ENCODE measurements around the gene CPPED1. TPM values are rescaled to one million over a fixed set of nuclear protein-coding genes. Genes with fewer than 3 reads are reported as not detected.

The CPPED1 gene
- total and polyA plus RNA-seq, 7 donors = 2.7 to 6.1 (median 3.5) TPM

DNA sequence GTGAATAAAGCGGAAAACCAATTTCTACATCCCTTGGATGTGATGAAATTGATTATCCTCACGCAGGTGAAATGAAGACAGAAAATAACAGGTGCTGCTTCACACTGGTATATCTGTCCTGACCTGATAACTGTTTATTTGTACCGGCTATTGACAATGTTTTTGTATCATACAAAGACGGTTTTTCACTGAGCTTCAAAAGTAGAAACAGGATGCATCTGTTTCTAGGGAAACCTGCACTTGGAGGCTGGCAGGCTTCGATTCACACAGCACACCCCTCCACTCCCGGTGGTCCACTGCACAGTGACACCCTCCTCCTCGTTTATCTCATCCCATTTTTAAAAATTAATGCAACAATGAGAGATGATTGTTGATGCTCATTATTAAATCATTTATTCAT, 104.5 kb downstream of the CPPED1 start:
- DNase-seq (no peak), ATAC-seq (no peak)
- Histone ChIP-seq H3K27ac (no peak overlapping the region), H3K4me3 (no peak overlapping the region), H3K4me1 (no peaks in the 10 kb centered on the region), H3K9me3 (no peaks in the 10 kb centered on the region), H3K27me3 (ENCODE audit: insufficient read depth in 3 of 3, low read length in 2 of 3) (no peaks in the 10 kb centered on the region), H3K36me3 (ENCODE audit: insufficient read depth in 1 of 2, low read depth in 1 of 2) (no peaks in the 10 kb centered on the region)
- WGBS, 3 donors = 73 to 80% (median 77%) methylated on average over 7 of the region's 7 CpGs
- TF ChIP-seq, protein P1, sequence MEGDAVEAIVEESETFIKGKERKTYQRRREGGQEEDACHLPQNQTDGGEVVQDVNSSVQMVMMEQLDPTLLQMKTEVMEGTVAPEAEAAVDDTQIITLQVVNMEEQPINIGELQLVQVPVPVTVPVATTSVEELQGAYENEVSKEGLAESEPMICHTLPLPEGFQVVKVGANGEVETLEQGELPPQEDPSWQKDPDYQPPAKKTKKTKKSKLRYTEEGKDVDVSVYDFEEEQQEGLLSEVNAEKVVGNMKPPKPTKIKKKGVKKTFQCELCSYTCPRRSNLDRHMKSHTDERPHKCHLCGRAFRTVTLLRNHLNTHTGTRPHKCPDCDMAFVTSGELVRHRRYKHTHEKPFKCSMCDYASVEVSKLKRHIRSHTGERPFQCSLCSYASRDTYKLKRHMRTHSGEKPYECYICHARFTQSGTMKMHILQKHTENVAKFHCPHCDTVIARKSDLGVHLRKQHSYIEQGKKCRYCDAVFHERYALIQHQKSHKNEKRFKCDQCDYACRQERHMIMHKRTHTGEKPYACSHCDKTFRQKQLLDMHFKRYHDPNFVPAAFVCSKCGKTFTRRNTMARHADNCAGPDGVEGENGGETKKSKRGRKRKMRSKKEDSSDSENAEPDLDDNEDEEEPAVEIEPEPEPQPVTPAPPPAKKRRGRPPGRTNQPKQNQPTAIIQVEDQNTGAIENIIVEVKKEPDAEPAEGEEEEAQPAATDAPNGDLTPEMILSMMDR (IDR thresholded peaks at IDR 0.05) = no peak
- intact Hi-C loops (cut with DNase I) = no loop called here

GRCh38 chr16:12697437-12697836, 106.2 kb downstream of the CPPED1 start:
- intact Hi-C loops (cut with DNase I) = no loop called here

DNA sequence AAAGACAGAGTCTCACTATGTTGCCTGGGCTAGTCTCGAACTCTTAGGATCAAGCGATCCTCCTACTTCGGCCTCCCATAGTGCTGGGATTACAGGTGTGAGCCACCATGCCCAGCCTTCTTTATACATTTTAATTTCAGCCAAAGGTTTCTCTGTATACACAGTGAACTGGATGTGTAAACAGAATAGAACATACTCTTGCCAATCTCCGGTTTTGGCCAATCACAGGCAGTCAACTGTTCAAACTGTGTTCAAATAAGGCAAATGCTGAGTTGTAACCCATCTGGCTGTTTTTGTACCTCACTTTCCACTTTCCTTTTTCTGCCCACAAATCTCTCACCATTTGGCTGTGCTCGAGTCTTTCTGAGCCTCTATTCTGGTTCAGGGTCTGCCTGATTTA, 108.2 kb downstream of the CPPED1 start:
- no peak for ATAC-seq
- 89 to 93% (median 90%) methylated on average over 5 of the region's 5 CpGs for WGBS, 3 donors
- Histone ChIP-seq H3K27ac (no peak overlapping the region), H3K27me3 (ENCODE audit: insufficient read depth in 3 of 3, low read length in 2 of 3) (no peaks in the 10 kb centered on the region), H3K4me1 (no peaks in the 10 kb centered on the region), H3K9me3 (no peaks in the 10 kb centered on the region), H3K36me3 (ENCODE audit: insufficient read depth in 1 of 2, low read depth in 1 of 2) (no peaks in the 10 kb centered on the region), H3K4me3 (no peak overlapping the region)
- intact Hi-C loops (cut with DNase I) = no loop called here
- DNase-seq = no peak
- TF ChIP-seq, protein P1 (IDR thresholded peaks at IDR 0.05) = no peak

More at GRCh38 chr16:12697437-12697836, 106.2 kb downstream of the CPPED1 start:
- Histone ChIP-seq H3K4me1 (no peaks in the 10 kb centered on the region), H3K27me3 (ENCODE audit: insufficient read depth in 3 of 3, low read length in 2 of 3) (no peaks in the 10 kb centered on the region), H3K27ac (no peak overlapping the region), H3K4me3 (no peak overlapping the region), H3K36me3 (ENCODE audit: insufficient read depth in 1 of 2, low read depth in 1 of 2) (no peaks in the 10 kb centered on the region), H3K9me3 (no peaks in the 10 kb centered on the region)
- TF ChIP-seq, protein P1 (IDR thresholded peaks at IDR 0.05) = no peak
- DNase-seq = no peak
- 68 to 85% (median 85%) methylated on average over 5 of the region's 5 CpGs for WGBS, 3 donors
- no peak for ATAC-seq

DNA sequence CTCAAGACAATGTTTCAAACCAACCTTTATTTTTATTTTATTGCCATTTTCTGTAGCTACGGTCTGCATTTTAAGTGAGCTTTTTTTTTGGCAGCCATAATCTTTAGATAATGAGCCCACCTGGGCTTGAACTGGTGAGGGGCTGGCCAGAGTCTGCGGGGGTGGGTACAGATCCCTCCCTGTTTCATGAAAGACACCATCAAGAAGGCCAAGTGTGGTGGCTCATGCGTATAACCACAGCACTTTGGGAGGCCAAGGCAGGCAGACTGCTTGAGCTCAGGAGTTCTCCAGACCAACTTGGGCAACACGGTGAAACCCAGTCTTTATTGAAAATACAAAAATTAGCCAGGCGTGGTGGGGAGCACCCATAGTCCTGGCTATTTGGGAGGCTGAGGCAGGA, 113.7 kb downstream of the CPPED1 start:
- intact Hi-C loops (cut with DNase I) = no loop called here
- no peak for DNase-seq

More for the DNA sequence above, 113.7 kb downstream of the CPPED1 start:
- H3K36me3 ChIP-seq (ENCODE audit: insufficient read depth in 1 of 2, low read depth in 1 of 2) = no peaks in the 10 kb centered on the region
- no peak overlapping the region for H3K4me3 ChIP-seq
- ATAC-seq = no peak
- TF ChIP-seq, protein P1 (IDR thresholded peaks at IDR 0.05) = no peak
- whole genome bisulfite sequencing, 3 donors = 76 to 89% (median 87%) methylated on average over 5 of the region's 5 CpGs
- H3K27ac ChIP-seq = no peak overlapping the region
- no peaks in the 10 kb centered on the region for H3K27me3 ChIP-seq (ENCODE audit: insufficient read depth in 3 of 3, low read length in 2 of 3)
- H3K4me1 ChIP-seq = no peaks in the 10 kb centered on the region
- no peaks in the 10 kb centered on the region for H3K9me3 ChIP-seq

Data from psoas muscle (tissue), 8 donors.